Suprapubic skin (tissue), 4 donors: ENCODE results near the gene MXD4.

ENCODE experiments used
- EP300 ChIP-seq: sonication (generic); formaldehyde crosslinking; IDR thresholded peaks from one replicate; pipeline ENCODE4 v1.6.1; 2017; ENCODE audit warnings: antibody characterized with exemption
- POLR2A ChIP-seq, 2 donors: fragments of 450-650 bp; IDR thresholded peaks; one replicate each; pipeline ENCODE4 v1.6.1; 2017; ENCODE audit warnings: antibody characterized with exemption in 2 of 2, mild to moderate bottlenecking in 2 of 2, moderate library complexity in 2 of 2
- POLR2AphosphoS5 ChIP-seq, 3 donors: sonication (generic); formaldehyde crosslinking; IDR thresholded peaks; one replicate each; pipeline ENCODE4 v1.6.1; 2017; ENCODE audit warnings: antibody characterized with exemption in 3 of 3
- TF ChIP-seq, protein P1 (sequence below), 2 donors: fragments of 200-600 bp in 1 of 2; fragments of 450-650 bp in 1 of 2; sonication (generic) in 1 of 2; IDR thresholded peaks; one replicate each; pipeline ENCODE4 v1.5.1; 2016 to 2019; ENCODE audit warnings: antibody characterized with exemption in 2 of 2, mild to moderate bottlenecking in 1 of 2, moderate library complexity in 1 of 2

DNA sequence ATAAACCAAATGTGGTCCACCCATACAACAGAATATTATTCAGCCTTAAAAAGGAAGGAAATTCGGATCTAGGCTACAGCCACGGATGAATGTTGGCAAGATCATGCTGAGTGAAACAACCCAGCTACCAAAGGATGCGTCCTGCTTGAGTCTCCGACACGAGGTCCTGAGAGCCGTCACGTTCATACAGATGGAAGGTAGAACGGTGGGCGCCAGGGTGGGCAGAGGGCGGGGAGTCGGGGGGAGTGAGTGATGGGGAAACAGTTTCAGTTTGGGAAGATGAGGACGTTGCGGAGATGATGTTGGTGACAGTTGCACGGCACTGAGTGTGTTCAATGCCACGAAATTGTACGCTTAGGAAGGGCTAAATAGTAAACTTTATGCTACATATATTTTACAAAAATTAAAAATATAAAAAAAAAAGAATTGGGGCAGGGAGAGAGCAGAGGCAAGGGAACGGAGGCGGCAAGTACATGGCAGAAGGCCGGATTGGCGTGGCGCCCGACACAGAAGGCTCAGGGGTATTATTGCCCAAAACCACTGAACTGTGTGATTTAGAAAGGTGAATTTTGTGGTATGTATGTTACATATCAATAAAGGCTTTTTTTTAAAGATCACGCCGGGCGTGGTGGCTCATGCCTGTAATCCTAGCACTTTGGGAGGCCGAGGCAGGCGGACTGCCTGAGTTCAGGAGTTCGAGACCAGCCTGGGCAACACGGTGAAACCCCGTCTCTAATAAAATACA is 14.8 kb upstream of the MXD4 start:
- TF ChIP-seq, protein P1, sequence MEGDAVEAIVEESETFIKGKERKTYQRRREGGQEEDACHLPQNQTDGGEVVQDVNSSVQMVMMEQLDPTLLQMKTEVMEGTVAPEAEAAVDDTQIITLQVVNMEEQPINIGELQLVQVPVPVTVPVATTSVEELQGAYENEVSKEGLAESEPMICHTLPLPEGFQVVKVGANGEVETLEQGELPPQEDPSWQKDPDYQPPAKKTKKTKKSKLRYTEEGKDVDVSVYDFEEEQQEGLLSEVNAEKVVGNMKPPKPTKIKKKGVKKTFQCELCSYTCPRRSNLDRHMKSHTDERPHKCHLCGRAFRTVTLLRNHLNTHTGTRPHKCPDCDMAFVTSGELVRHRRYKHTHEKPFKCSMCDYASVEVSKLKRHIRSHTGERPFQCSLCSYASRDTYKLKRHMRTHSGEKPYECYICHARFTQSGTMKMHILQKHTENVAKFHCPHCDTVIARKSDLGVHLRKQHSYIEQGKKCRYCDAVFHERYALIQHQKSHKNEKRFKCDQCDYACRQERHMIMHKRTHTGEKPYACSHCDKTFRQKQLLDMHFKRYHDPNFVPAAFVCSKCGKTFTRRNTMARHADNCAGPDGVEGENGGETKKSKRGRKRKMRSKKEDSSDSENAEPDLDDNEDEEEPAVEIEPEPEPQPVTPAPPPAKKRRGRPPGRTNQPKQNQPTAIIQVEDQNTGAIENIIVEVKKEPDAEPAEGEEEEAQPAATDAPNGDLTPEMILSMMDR (IDR thresholded peaks at IDR 0.05) = no peak
- TF ChIP-seq POLR2AphosphoS5 (IDR thresholded peaks at IDR 0.05) = no peak
- no peak for TF ChIP-seq POLR2A (IDR thresholded peaks at IDR 0.05)
- TF ChIP-seq EP300 = no peak
